GM12874 (cell line): Measurements from ENCODE around the gene DLG2.

Experiments used
- TF ChIP-seq, protein P1 (sequence below): IDR thresholded peaks from 2 replicates; pipeline ENCODE4 v1.5.1; 2011; ENCODE audit warnings: low read depth, mild to moderate bottlenecking, control low read depth, low read length, moderate library complexity; ENCODE audit not compliant: insufficient read depth

Gene DLG2

DNA sequence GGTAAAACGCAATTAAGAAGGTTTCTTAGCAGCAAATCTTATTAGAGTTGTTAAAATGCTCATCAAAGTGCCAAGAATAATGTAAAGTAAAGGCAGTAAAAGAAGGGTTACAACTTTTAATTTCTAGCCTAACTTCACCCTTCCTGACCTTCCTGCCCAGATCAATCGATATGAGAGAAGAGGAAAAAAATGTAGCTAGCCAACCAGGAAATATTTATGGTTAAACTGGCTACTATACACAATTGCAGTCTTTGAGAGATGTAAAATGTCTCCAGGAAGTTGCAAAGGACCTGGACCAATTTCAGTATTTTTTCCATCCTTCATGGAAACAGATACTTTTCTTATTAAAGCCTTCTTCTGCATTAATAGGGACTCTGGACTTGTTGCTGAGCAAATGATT lies 2199.2 kb downstream of the DLG2 start:
- TF ChIP-seq, protein P1, sequence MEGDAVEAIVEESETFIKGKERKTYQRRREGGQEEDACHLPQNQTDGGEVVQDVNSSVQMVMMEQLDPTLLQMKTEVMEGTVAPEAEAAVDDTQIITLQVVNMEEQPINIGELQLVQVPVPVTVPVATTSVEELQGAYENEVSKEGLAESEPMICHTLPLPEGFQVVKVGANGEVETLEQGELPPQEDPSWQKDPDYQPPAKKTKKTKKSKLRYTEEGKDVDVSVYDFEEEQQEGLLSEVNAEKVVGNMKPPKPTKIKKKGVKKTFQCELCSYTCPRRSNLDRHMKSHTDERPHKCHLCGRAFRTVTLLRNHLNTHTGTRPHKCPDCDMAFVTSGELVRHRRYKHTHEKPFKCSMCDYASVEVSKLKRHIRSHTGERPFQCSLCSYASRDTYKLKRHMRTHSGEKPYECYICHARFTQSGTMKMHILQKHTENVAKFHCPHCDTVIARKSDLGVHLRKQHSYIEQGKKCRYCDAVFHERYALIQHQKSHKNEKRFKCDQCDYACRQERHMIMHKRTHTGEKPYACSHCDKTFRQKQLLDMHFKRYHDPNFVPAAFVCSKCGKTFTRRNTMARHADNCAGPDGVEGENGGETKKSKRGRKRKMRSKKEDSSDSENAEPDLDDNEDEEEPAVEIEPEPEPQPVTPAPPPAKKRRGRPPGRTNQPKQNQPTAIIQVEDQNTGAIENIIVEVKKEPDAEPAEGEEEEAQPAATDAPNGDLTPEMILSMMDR: no peak

DNA sequence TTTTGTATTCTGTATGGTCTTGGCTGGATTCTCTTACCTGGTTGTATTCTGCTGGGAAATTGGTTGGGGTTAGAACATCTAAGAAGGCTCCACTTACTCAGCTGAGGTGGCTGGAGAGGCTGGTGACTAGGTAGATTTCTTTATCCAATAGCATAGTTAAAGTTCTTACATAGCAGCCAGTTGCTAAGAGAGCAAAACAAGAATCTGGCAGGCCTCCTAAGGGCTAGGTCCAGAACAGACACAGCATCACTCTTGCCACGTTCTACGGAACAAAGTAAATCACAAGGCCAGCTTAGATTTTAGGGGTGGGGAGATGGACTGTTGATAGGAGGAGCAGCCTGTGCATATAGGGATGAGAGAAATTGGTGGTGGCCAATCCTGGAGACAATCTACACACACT lies 2199.6 kb downstream of the DLG2 start:
- TF ChIP-seq, protein P1: no peak

DNA sequence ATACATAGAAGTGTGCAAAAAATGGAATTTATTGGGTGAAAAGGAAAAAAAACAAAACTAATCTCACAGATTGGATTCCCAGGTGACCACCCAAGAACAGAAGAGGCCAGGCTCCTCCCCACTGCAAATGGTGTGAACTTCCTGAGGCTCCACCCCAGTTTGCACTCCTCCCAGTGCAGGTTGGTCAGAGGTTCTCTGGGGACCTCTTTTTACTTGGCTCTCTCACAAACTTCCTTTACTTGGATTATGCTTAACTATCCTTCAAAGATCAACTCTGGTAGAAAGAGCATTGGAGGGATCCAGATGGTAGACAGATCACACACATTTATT lies 2202.0 kb downstream of the DLG2 start:
- TF ChIP-seq, protein P1: no peak

DNA sequence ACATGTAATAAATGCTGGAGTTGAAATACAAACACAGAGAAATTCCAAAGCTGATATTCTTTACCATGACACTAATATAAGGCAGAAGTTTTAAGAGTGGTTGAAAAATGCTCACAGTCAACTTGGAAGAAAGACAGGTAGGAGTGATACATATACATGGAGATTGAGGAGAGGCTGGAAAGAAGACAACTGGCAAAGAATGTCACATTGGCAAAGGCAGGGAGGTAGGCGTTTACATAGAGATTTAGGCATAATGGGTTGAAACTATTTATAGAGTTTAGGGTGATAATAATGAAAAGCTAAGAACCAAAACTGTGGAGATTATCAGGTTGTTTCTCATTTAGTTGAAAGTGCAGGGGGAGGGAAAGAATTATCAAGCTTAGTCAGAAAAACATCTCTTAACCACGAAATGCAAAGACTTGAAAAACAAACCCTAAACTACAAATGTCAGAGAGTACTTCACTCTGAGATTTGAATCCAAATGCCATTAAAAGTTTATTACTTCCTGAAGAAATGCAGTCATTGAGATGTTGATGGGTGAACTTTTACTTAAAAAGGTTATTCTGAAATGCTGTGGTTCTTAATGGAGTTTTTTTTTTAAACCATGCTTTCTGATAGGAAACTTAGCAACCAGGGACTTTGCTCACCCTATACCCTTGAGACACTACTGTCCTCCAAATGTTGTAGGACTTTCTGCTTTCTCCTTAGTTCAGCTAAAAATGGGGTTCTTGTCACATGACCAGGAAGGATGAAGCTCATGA lies 2202.6 kb downstream of the DLG2 start:
- TF ChIP-seq, protein P1: no peak

DNA sequence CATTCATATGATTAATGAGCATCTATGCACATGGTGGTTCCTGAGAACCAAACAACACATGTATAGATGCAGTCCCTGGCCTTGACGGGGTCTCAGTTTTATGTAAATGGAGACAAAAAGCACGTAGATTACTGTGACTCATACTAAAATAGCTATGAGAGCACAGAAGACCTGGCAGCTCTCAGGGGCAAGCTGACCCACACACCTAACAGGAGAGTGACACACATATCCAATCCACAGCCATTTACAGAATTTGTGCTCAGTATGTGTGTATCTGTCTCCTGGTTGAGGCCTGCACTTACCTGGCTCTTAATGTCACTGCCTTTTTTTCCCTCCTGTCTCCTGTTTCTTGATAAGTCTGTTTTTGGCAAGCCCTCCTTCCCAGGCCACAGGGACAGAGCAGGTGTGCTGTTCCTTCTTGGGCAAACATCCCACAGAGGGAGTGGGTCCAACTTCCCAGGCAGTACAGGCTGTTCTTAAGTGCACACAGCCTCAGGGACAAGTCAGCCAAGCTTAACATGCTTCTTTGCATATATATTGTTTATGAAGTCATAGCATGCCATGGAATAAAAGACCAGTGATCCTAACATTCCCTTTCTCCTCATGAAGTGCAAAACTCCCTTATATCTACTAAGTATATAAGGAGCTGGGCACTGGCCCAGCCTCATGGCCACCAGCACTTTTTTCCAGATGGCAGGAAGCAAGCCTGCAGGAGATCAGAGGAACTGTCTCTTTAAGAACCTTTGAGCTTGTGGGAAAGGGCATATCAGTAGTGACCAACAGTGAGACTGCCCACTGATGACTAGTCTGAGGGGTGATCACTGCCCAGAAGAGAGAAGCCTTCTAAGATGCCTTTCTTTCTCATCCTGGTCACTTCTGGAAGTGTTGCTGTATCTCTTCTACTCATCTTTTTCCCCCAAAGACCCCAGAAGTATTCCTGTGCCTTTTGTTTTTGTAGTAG lies 2216.3 kb downstream of the DLG2 start:
- TF ChIP-seq, protein P1: no peak

DNA sequence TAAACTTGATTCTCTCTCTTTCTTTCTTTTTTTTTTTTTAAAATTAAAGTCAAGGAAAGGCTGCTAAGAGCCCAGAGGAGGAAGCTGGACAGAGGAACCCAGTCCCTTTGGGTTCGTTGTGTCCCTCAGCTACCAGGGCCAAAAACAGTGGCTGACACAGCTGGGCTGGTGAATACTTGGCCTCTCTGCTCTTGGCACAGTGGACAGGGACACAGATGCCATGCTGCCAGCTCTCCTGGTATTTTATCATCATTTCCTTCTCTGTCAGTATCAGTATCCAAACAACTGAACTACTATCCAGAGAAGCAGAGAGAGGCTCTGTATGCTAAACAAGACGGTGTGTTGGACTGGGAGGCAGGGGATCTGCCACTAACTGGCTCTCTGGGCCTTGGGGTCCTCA lies 2217.3 kb downstream of the DLG2 start:
- TF ChIP-seq, protein P1: no peak

DNA sequence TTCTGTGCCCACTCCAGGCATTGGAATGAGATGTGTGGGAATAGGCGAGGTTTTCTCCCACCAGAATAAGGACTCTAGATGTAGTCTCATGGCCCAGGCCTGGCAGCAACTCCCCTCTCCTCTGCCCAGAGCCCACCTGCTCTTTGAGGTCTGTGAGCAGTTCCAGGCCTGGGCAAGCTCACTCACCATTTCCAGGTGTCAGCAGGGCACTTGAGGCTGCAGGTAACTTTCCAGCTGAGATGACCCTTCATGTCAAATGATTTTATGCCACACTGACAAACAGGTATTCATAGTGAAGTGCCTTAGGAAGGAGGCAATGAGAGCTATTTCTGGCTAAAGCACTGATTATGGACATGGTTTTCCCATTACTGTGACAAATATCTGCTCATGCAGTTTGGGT lies 2217.7 kb downstream of the DLG2 start:
- TF ChIP-seq, protein P1: no peak
